ENCODE data around the gene ARID2.

ARID2 gene

GRCh38 chr12:45705404-45705803 is 24.1 kb upstream of the ARID2 start:
- no peak overlapping the region for H3K4me3 ChIP-seq (replicated peaks in 1 of 2; ENCODE audit: low read depth in 2 of 2, low read length in 2 of 2)
- DNase-seq (ENCODE audit: low read depth in 2 of 2) = no peak
- no peak for TF ChIP-seq CTCF (IDR thresholded peaks at IDR 0.05; ENCODE audit: low read depth, low read length)

DNA sequence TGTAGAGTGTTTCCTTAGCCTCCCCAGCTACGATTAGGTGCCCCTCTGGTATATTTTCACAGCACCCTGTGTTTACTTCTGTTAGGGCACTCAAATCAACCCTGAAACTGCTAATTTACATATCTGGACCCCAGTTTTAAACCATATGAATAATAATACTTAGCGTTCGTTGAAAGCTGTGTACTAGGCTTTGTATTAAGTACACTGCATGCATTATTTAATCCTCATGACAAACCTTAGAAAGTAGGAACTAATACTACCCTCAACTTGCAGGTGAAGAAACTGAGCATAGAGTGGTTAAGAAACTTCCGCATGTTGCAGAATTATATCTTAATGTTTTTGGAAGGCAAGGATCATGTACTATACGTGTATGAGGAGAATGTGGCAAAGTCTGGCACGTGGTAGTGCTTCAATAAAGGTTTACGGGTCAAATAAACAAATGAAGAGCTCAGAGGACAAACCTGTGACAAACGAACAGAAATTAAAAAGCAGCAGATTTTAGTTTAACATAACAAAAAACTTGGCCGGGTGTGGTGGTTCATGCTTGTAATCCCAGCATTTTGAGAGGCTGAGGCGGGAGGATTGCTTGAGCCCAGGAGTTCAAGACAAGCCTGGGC is 22.2 kb upstream of the ARID2 start:
- no peak for TF ChIP-seq CTCF (IDR thresholded peaks at IDR 0.05; ENCODE audit: low read depth, low read length)
- H3K4me3 ChIP-seq (replicated peaks in 1 of 2; ENCODE audit: low read depth in 2 of 2, low read length in 2 of 2) = no peak overlapping the region
- DNase-seq (ENCODE audit: low read depth in 2 of 2) = no peak

DNA sequence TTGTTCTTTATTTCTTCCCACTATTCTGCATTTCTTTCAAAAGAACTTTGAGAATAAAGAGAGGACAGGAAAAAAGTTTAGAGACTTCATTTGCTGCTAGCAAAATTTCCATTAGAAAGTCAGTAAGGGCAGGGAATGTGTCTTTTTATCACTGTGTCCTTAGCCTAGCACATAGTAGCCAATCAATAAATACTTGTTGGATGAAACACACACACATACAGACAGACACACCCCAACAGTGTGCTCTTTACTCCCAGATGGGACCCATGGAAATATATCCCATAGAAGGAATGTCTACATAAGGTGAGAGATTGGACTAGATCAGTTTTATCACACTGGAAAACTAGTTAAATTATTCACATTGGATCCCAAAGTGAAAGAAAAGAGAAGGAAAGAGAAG is 21.1 kb upstream of the ARID2 start:
- no peak for TF ChIP-seq CTCF (IDR thresholded peaks at IDR 0.05; ENCODE audit: low read depth, low read length)
- no peak overlapping the region for H3K4me3 ChIP-seq (replicated peaks in 1 of 2; ENCODE audit: low read depth in 2 of 2, low read length in 2 of 2)
- DNase-seq (ENCODE audit: low read depth in 2 of 2) = no peak

GRCh38 chr12:45708901-45709300 is 20.6 kb upstream of the ARID2 start:
- no peak overlapping the region for H3K4me3 ChIP-seq (replicated peaks in 1 of 2; ENCODE audit: low read depth in 2 of 2, low read length in 2 of 2)
- TF ChIP-seq CTCF (IDR thresholded peaks at IDR 0.05; ENCODE audit: low read depth, low read length) = no peak
- no peak for DNase-seq (ENCODE audit: low read depth in 2 of 2)

DNA sequence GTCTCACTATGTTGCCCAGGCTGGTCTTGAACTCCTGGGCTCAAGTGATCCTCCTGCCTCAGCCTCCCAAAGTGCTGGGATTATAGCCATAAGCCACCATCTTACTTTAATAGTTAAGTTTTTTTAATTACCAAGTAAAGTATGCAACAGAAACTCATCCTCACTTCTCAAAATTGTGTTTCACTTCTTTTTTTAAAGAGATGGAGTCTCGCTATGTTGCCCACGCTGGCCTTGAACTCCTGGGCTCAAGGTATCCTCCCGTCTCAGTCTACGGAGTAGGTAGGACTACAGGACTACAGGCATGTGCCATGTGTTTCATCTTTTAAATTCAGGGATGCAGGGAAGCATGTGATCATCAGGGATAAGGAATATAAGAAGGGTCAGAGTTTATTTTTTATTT is 17.2 kb upstream of the ARID2 start:
- no peak for DNase-seq (ENCODE audit: low read depth in 2 of 2)
- no peak overlapping the region for H3K4me3 ChIP-seq (replicated peaks in 1 of 2; ENCODE audit: low read depth in 2 of 2, low read length in 2 of 2)
- no peak for TF ChIP-seq CTCF (IDR thresholded peaks at IDR 0.05; ENCODE audit: low read depth, low read length)

- DNase-seq (ENCODE audit: low read depth in 2 of 2) = peak; percentile 21 to 35
- H3K4me3 ChIP-seq (replicated peaks in 1 of 2; ENCODE audit: low read depth in 2 of 2, low read length in 2 of 2) = no peak overlapping the region
- no peak for TF ChIP-seq CTCF (IDR thresholded peaks at IDR 0.05; ENCODE audit: low read depth, low read length)
Observed at GRCh38 chr12:45713078-45713477, 16.4 kb upstream of the ARID2 start.

DNA sequence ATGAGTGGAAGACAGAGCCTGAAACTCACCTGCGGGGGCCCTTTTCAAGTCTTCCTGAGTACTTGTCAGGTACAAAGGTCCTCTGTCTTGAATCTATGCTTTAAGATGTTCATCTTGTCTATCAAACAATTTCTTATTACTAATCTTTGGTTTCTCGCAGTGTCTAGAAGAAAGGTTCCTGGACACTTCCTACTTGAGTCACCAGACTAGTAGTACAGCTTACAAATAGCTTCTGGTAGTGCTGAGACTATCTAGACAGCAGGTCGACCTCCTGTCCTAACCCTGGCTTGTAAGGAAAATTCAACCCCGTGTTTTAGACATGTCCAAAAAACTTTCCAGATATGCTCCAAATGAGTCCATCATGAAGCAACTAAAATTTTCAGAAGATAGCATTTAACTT is 11.2 kb upstream of the ARID2 start:
- DNase-seq (ENCODE audit: low read depth in 2 of 2) = no peak
- H3K4me3 ChIP-seq (replicated peaks in 1 of 2; ENCODE audit: low read depth in 2 of 2, low read length in 2 of 2) = no peak overlapping the region
- TF ChIP-seq CTCF (IDR thresholded peaks at IDR 0.05; ENCODE audit: low read depth, low read length) = no peak

All from cardiac fibroblast (primary cell).